ENCODE data around the gene SETMAR. TPM values are rescaled to one million over a fixed set of nuclear protein-coding genes. Genes with fewer than 3 reads are reported as not detected.

The SETMAR gene
- 11.8 and 12.1 TPM in 2 replicates for total RNA-seq (2014; rRNA removed; shearing (Covaris generic))

GRCh38 chr3:4303187-4304123 is at the start of gene SETMAR:
Gene SETMAR, plus strand, starts transcription at chr3:4303369. Its CDS starts 2 bp downstream, at chr3:4303371.

Other genes starting within 250 kb of the SETMAR start
- gene SUMF1, start 163.9 kb downstream of the SETMAR start, total RNA-seq (2014; rRNA removed; shearing (Covaris generic)): 24.8 and 25.5 TPM in 2 replicates
- 7.7 and 13.2 TPM in 2 replicates for gene ITPR1, start 190.0 kb downstream of the SETMAR start, total RNA-seq (2014; rRNA removed; shearing (Covaris generic))

Data from A375 (cell line).